ENCODE results near the gene MAL.

GRCh38 chr2:95030496-95030895, 5.0 kb downstream of the MAL start:
- TF ChIP-seq CTCF (IDR thresholded peaks at IDR 0.05; ENCODE audit: poor library complexity, severe bottlenecking) (no peak), SMC3 (conservative IDR thresholded peaks at IDR 0.05; ENCODE audit: poor library complexity) (no peak), EZH2 (IDR thresholded peaks at IDR 0.05; ENCODE audit: borderline replicate concordance, insufficient read depth, low read length, poor library complexity, severe bottlenecking) (no peak)

Data from neural cell (in vitro differentiated cells).